Activated CD8-positive, alpha-beta T cell treated with anti-CD3 and anti-CD28 coated beads for 36 hours (primary cell): ENCODE data around the gene HOXD4. TPM values are rescaled to one million over a fixed set of nuclear protein-coding genes. Genes with fewer than 3 reads are reported as not detected.

Experiments used
- ATAC-seq: fragments of 200-7000 bp; cut with Tn5 transposase; one replicate; pipeline ENCODE4 v1.10.0; 2021; ENCODE audit warnings: mild to moderate bottlenecking, moderate library complexity
- CTCF ChIA-PET: fragments of 350-600 bp; sonication (Branson Sonifier 250); formaldehyde crosslinking; loops from one replicate; lab custom pipeline; 2021; ENCODE audit warnings: antibody characterized with exemption; lab: Charles Lee
- POLR2A ChIA-PET: fragments of 350-600 bp; sonication (Branson Sonifier 250); formaldehyde crosslinking; loops from one replicate; lab custom pipeline; 2021; ENCODE audit warnings: antibody characterized with exemption; lab: Charles Lee
- DNase-seq: peaks from one replicate; pipeline ENCODE4 v3.0.0-alpha.2; 2020
- H3K27ac Mint-ChIP-seq: one replicate; pipeline ENCODE4 v1.8.0; 2021; ENCODE audit warnings: mild to moderate bottlenecking, mixed read lengths
- H3K27me3 Mint-ChIP-seq: one replicate; pipeline ENCODE4 v1.8.0; 2021; ENCODE audit warnings: mixed read lengths
- H3K36me3 Mint-ChIP-seq: one replicate; pipeline ENCODE4 v1.8.0; 2021; ENCODE audit warnings: low read depth, mixed read lengths
- H3K4me1 Mint-ChIP-seq: one replicate; pipeline ENCODE4 v1.8.0; 2021; ENCODE audit warnings: low read depth, mixed read lengths
- H3K4me3 Mint-ChIP-seq: one replicate; pipeline ENCODE4 v1.8.0; 2021; ENCODE audit warnings: mild to moderate bottlenecking, moderate library complexity, mixed read lengths
- H3K9me3 Mint-ChIP-seq: one replicate; pipeline ENCODE4 v1.8.0; 2021; ENCODE audit warnings: mixed read lengths
- intact Hi-C: fragments of 100-400 bp; cut with micrococcal nuclease; formaldehyde crosslinking; loops from one replicate; pipeline ENCODE4 v1.10.0; 2022
- total RNA-seq, 2 experiments: library from RNA; stranded (reverse); gene quantifications; one replicate each; pipeline ENCODE4 v1.2.3, GENCODE V29; 2021
- TF ChIP-seq, protein P1 (sequence below): fragments of 200-600 bp; IDR thresholded peaks from one replicate; pipeline ENCODE4 v1.8.0; 2022; ENCODE audit warnings: antibody characterized with exemption, mild to moderate bottlenecking

HOXD4 gene
- total RNA-seq, 2 experiments from 2014 or later, result not detected

DNA sequence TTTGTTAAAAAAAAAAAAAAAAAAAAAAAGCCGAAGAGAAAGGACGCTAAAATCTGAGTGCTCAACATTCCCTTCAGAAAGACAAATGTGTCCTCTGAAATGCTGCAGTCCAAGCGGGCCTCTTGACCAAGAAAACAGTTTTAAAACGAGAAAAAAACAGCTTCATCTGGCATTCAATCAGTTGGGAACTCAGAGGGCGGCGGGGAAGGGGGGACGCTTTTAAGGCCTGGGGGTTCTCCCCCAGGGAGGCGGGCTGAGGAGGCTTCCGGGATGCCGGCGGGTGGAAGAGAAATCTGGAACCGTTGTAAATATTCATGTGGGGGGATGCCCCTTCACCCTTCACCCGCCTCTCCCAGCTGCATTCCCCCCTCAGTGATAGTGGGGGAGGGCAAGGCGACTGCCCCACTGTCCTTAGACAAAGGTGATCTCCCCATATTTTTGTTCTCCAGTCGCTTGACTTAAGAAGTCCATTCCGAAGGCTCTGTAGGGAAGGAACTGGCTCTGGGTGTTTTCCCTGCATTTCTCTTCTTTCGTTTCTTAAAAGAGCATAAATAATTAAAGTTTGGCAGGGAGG is 47.5 kb upstream of the HOXD4 start:
- ChIA-PET CTCF (interaction anchor here (1.2 to 2.8 kb wide), 6 partner anchors 9 to 416 kb away, joined by 3 to 15 read pairs (median 4); no protein-coding TSS in a partner anchor), POLR2A (interaction anchor here (1.6 kb wide), 1 partner anchor 24 kb away, joined by 5 read pairs; no protein-coding TSS in a partner anchor)
- no peaks in the 10 kb centered on the region for H3K9me3 Mint-ChIP-seq
- no peak for DNase-seq
- no peak overlapping the region for H3K27ac Mint-ChIP-seq
- TF ChIP-seq, protein P1, sequence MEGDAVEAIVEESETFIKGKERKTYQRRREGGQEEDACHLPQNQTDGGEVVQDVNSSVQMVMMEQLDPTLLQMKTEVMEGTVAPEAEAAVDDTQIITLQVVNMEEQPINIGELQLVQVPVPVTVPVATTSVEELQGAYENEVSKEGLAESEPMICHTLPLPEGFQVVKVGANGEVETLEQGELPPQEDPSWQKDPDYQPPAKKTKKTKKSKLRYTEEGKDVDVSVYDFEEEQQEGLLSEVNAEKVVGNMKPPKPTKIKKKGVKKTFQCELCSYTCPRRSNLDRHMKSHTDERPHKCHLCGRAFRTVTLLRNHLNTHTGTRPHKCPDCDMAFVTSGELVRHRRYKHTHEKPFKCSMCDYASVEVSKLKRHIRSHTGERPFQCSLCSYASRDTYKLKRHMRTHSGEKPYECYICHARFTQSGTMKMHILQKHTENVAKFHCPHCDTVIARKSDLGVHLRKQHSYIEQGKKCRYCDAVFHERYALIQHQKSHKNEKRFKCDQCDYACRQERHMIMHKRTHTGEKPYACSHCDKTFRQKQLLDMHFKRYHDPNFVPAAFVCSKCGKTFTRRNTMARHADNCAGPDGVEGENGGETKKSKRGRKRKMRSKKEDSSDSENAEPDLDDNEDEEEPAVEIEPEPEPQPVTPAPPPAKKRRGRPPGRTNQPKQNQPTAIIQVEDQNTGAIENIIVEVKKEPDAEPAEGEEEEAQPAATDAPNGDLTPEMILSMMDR, result no peak
- no peak overlapping the region for H3K4me3 Mint-ChIP-seq
- peaks cover under 1% of the 10 kb centered on the region for H3K36me3 Mint-ChIP-seq
- peaks cover 19% of the 10 kb centered on the region for H3K4me1 Mint-ChIP-seq
- no peak for ATAC-seq
- H3K27me3 Mint-ChIP-seq, result peaks cover 82% of the 10 kb centered on the region
- intact Hi-C loops, result no loop called here

DNA sequence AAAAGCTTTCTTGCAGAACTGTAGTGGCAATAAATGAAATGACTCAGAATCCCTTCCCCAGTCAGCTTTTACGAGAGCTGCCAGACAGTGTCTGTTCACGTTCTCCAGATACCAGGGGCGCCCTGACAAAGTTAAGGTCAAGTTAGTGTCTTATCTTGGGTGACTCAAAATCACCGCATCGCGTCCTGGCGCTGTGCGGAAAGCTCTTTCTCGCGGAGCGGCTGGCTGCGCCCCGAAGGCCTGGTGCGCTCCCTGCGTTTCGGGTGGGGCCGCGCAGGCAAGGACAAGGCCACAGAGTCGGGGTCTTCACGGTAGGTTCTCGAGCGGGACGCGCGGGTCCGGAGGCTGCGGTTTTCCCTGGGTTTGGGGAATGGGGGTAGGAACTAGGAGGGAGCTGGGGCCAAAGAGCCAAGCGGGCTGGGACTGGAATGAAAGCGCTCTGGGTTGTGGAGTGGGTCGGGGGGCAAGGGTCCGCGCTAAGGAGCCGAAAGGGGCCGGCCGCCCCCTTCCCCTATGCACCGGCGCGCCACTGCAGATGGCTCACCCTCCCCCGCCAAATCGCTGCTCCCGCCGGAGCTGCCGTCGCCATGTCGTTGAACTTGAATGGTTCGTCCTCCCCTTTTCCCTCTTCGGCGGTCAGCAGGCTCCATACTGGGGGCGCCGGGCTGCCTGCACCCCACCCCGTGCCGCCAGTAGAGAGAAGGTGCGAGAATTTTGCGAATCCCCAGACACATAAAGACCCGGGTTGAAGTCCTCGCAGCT is 46.9 kb upstream of the HOXD4 start:
- POLR2A ChIA-PET, result interaction anchor here (1.6 kb wide), 1 partner anchor 25 kb away, joined by 5 read pairs; no protein-coding TSS in a partner anchor

DNA sequence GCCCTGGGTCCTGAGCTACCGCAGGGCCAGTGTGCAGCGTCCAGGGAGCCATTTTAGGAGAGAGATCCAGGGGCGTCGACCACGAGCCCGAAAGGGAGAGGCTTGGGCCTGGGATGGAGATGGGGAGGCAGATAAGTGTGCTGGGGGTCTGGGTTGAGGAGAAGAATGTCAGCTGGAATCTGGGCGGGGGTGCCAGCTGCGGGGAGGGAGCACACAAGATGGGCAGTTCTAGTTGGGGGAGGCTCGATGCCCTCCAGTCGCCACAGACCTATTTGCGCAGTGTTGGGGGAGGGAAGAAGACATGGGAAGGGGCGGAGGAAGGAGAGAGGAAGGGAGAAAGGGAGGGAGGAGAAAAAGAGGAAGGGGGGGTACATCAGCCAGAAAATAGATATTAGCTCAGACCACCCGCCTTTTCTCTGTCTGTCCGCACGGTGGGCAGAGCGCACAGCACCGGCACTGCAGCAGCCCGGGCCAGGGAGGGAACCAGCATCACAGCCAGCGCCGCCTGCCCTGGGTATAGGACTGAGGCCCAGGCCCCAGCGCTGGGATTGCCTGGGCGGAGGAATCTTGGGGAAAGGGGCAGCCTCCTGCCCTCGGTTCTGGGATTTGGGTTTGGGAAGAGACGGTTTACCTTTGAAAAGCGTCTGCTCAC is 46.1 kb upstream of the HOXD4 start:
- no peak for ATAC-seq
- Mint-ChIP-seq H3K9me3 (peaks cover 2% of the 10 kb centered on the region), H3K4me3 (no peak overlapping the region), H3K4me1 (peaks cover 23% of the 10 kb centered on the region), H3K36me3 (peaks cover 3% of the 10 kb centered on the region), H3K27ac (no peak overlapping the region), H3K27me3 (peaks cover 85% of the 10 kb centered on the region)
- TF ChIP-seq, protein P1, result no peak
- ChIA-PET CTCF (interaction anchor here (0.6 to 2.8 kb wide), 5 partner anchors 9 to 55 kb away, joined by 3 to 15 read pairs (median 4); no protein-coding TSS in a partner anchor), POLR2A (interaction anchor here (1.6 kb wide), 1 partner anchor 25 kb away, joined by 5 read pairs; no protein-coding TSS in a partner anchor)
- DNase-seq, result no peak
- intact Hi-C loops, result no loop called here

More for the DNA sequence above, 46.9 kb upstream of the HOXD4 start:
- Mint-ChIP-seq H3K27me3 (peaks cover 82% of the 10 kb centered on the region), H3K4me3 (no peak overlapping the region), H3K4me1 (peaks cover 23% of the 10 kb centered on the region), H3K9me3 (peaks cover 2% of the 10 kb centered on the region), H3K36me3 (peaks cover 3% of the 10 kb centered on the region), H3K27ac (no peak overlapping the region)
- TF ChIP-seq, protein P1, result no peak
- peak; percentile 44 for DNase-seq
- intact Hi-C loops, result no loop called here
- no peak for ATAC-seq
- CTCF ChIA-PET, result interaction anchor here (1.2 to 2.8 kb wide), 6 partner anchors 9 to 56 kb away, joined by 3 to 15 read pairs (median 4); no protein-coding TSS in a partner anchor

DNA sequence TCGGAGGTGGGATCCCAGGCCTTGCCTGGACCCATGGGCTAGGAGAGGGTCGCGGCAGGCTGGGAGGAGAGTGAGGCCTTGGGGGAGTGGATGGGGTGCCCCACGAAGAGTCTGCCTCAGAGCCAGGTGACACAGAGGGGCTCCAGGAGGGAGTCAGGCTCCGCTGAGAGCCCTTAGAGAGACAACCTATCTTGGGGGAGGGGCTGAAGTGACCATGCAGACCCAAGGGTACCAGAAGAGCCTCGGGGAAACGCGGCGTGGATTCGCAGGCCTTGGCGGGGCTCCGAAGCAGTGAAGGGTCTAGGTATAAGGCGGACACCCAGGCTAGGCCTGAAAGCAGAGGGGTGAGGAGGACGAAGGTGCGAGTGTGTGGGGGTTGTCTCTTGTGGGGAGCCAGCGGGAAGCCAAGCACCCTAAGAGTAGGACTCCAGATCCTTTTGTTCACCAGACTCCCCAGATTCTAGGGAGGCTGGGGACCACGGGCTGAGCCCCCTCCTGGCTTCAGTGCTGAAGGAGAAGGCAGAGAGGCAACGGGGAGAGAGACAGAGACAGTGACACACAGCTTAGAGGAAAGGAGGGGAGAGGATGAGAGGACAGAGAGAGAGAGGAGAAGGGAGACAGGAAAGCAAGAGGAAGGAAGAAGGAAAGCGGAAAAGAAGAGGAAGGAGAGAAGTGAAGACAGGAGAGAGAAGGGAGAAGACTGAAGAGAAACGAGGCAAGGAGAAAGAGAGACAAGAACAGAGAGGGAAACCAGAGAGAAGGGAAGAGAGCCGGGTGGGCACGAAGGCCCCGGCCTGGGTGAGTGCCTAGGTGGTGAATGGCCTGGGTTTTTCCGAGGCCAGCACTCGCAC is 45.4 kb upstream of the HOXD4 start:
- H3K27ac Mint-ChIP-seq, result no peak overlapping the region
- no peak for DNase-seq
- H3K36me3 Mint-ChIP-seq, result peaks cover 3% of the 10 kb centered on the region
- POLR2A ChIA-PET, result no interaction called here
- ATAC-seq, result peak; percentile 21
- peaks cover 23% of the 10 kb centered on the region for H3K4me1 Mint-ChIP-seq
- TF ChIP-seq, protein P1, result no peak
- H3K27me3 Mint-ChIP-seq, result peaks cover 83% of the 10 kb centered on the region
- H3K4me3 Mint-ChIP-seq, result peak overlapping the region; percentile 20
- intact Hi-C loops, result no loop called here
- peaks cover 2% of the 10 kb centered on the region for H3K9me3 Mint-ChIP-seq
- CTCF ChIA-PET, result interaction anchor here (0.6 to 2.8 kb wide), 4 partner anchors 8 to 25 kb away, joined by 3 to 15 read pairs (median 4); no protein-coding TSS in a partner anchor
